SJCRH30 (cell line): Measurements from ENCODE around the gene KIF2B. TPM values are rescaled to one million over a fixed set of nuclear protein-coding genes. Genes with fewer than 3 reads are reported as not detected.
"Not testable (repeated sequence)": the region's sequence is repeated elsewhere in the genome, so short reads cannot be mapped to it uniquely, and the experiment has no call there.

ENCODE experiments used
- DNase-seq, 2 experiments: peaks; one replicate each; pipeline ENCODE4 v3.0.0-alpha.2; 2015 to 2020
- H3K27ac ChIP-seq: fragments of 250-450 bp; sonication (Bioruptor Pico); 2 replicates; pipeline ENCODE4 v1.5.1; 2020; ENCODE audit warnings: mild to moderate bottlenecking, moderate library complexity
- H3K27me3 ChIP-seq: fragments of 250-450 bp; sonication (Bioruptor Pico); 2 replicates; pipeline ENCODE4 v1.5.1; 2020; ENCODE audit warnings: mild to moderate bottlenecking, moderate library complexity
- H3K36me3 ChIP-seq: fragments of 250-450 bp; sonication (Bioruptor Pico); 2 replicates; pipeline ENCODE4 v1.5.1; 2020; ENCODE audit warnings: mild to moderate bottlenecking, moderate library complexity
- H3K4me1 ChIP-seq: fragments of 250-450 bp; sonication (Bioruptor Pico); 2 replicates; pipeline ENCODE4 v1.5.1; 2020; ENCODE audit warnings: mild to moderate bottlenecking, moderate library complexity
- H3K4me3 ChIP-seq: fragments of 250-450 bp; sonication (Bioruptor Pico); 2 replicates; pipeline ENCODE4 v1.5.1; 2020; ENCODE audit warnings: mild to moderate bottlenecking, moderate library complexity
- H3K9me3 ChIP-seq: fragments of 250-450 bp; sonication (Bioruptor Pico); replicated peaks from 2 replicates; pipeline ENCODE4 v1.5.1; 2020; ENCODE audit warnings: mild to moderate bottlenecking, moderate library complexity
- total RNA-seq: library from RNA; depleted of rRNA; stranded (reverse); fragments of >200 nt; shearing (Covaris generic); gene quantifications from 2 replicates; pipeline ENCODE4 v1.2.3, GENCODE V29; 2014

KIF2B gene
- total RNA-seq, 1 experiment from 2014 or later: not detected

GRCh38 chr17:53834771-53835170, 12.0 kb downstream of the KIF2B start:
- not testable (repeated sequence) for DNase-seq, H3K27ac ChIP-seq, H3K4me1 ChIP-seq, H3K27me3 ChIP-seq, H3K36me3 ChIP-seq, H3K9me3 ChIP-seq, H3K4me3 ChIP-seq

GRCh38 chr17:53837131-53837530, 14.4 kb downstream of the KIF2B start:
- no peaks in the 10 kb centered on the region for H3K27me3 ChIP-seq
- H3K36me3 ChIP-seq: no peaks in the 10 kb centered on the region
- DNase-seq: no peak

GRCh38 chr17:53844491-53845107, 21.9 kb downstream of the KIF2B start:
- H3K9me3 ChIP-seq: no peaks in the 10 kb centered on the region
- no peak overlapping the region for H3K4me3 ChIP-seq
- no peak for DNase-seq
- H3K27ac ChIP-seq: no peak overlapping the region
- H3K27me3 ChIP-seq: no peaks in the 10 kb centered on the region
- H3K36me3 ChIP-seq: no peaks in the 10 kb centered on the region
- H3K4me1 ChIP-seq: no peaks in the 10 kb centered on the region

More at GRCh38 chr17:53837131-53837530, 14.4 kb downstream of the KIF2B start:
- H3K4me1 ChIP-seq: no peaks in the 10 kb centered on the region
- H3K4me3 ChIP-seq: no peak overlapping the region
- no peak overlapping the region for H3K27ac ChIP-seq
- H3K9me3 ChIP-seq: no peaks in the 10 kb centered on the region

GRCh38 chr17:53871128-53871527, 48.4 kb downstream of the KIF2B start:
- not testable (repeated sequence) for H3K27ac ChIP-seq, H3K27me3 ChIP-seq, H3K9me3 ChIP-seq, H3K4me1 ChIP-seq, H3K36me3 ChIP-seq, H3K4me3 ChIP-seq, DNase-seq
